Peyer's patch (tissue), 4 donors: ENCODE measurements around the gene MOCS3.

Source experiments
- POLR2A ChIP-seq, 2 donors: fragments of 450-650 bp; IDR thresholded peaks; one replicate each; pipeline ENCODE4 v1.5.1; 2017; ENCODE audit warnings: antibody characterized with exemption in 2 of 2, mild to moderate bottlenecking in 2 of 2, moderate library complexity in 2 of 2
- TF ChIP-seq, protein P1 (sequence below), 6 experiments: fragments of 450-650 bp in 4 of 6; fragments of 200-600 bp in 2 of 6; sonication (generic) in 1 of 6; IDR thresholded peaks; one replicate each; pipeline ENCODE4 v1.5.1; 2017 to 2019; ENCODE audit warnings: antibody characterized with exemption in 6 of 6, mild to moderate bottlenecking in 3 of 6, moderate library complexity in 1 of 6

DNA sequence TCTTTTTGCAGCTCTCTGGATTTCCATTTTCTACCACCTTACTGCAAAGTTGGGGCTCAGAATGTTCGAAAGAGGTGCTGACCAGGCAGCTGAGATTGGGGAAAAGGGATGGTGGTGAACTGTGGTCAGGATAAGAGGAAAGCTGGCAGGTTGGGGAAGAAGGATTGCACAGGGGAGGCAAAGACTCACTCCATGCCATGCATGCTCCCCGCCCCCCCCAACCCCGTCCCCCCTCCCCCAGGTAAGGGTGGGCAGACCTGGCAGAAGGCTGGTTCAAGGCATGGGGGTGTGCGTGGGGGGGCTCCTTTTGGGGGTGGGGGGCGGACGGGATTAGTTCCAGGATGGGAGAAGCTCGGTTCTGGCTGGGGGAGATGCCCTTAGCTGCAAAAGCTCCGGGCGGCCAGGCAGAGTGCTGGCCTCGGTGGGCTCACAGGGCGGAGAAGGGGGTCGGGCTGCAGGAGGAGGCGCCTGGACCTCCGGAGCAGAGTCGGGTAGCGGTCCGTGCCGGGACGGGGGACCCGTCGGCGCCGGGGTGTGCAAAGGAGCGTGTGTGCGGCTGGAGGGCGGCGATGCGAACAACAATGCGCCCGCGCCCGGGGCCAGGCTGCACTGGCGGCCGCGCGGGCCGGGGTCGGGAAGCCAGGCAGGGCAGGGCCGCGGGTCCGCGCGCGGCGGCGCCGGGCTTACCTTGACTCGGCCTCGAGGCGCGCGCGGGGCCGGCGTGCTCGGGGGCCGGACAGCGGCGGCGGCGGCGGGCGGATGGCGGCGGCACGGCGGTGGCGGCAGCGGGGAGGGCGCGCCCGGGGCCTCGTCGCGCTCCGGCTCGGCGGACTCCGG is 28.3 kb upstream of the MOCS3 start:
- TF ChIP-seq POLR2A (IDR thresholded peaks at IDR 0.05), result no peak
- TF ChIP-seq, protein P1, sequence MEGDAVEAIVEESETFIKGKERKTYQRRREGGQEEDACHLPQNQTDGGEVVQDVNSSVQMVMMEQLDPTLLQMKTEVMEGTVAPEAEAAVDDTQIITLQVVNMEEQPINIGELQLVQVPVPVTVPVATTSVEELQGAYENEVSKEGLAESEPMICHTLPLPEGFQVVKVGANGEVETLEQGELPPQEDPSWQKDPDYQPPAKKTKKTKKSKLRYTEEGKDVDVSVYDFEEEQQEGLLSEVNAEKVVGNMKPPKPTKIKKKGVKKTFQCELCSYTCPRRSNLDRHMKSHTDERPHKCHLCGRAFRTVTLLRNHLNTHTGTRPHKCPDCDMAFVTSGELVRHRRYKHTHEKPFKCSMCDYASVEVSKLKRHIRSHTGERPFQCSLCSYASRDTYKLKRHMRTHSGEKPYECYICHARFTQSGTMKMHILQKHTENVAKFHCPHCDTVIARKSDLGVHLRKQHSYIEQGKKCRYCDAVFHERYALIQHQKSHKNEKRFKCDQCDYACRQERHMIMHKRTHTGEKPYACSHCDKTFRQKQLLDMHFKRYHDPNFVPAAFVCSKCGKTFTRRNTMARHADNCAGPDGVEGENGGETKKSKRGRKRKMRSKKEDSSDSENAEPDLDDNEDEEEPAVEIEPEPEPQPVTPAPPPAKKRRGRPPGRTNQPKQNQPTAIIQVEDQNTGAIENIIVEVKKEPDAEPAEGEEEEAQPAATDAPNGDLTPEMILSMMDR (IDR thresholded peaks at IDR 0.05), result no peak
